Hepatocyte (in vitro differentiated cells): ENCODE data around the gene USP6NL.

ENCODE experiments used
- CTCF ChIP-seq: fragments of 200-600 bp; sonication (generic); IDR thresholded peaks from 2 replicates; pipeline ENCODE4 v1.5.1; 2016; ENCODE audit warnings: antibody characterized with exemption, mild to moderate bottlenecking; ENCODE audit not compliant: poor library complexity
- EZH2 ChIP-seq: fragments of 200-600 bp; sonication (generic); IDR thresholded peaks from 2 replicates; pipeline ENCODE4 v1.6.1; 2016; ENCODE audit warnings: antibody characterized with exemption, mild to moderate bottlenecking, borderline replicate concordance

- no peak for TF ChIP-seq CTCF
- no peak for TF ChIP-seq EZH2
Measured at GRCh38 chr10:11546581-11546980, 64.9 kb downstream of the USP6NL start.
